H1 (cell line): Measurements from ENCODE around the gene ARF3. TPM values are rescaled to one million over a fixed set of nuclear protein-coding genes. Genes with fewer than 3 reads are reported as not detected.

ENCODE experiments used
- CBX5 ChIP-seq: fragments of 300-800, 300-1000 bp; sonication (generic); IDR thresholded peaks from 2 replicates; pipeline ENCODE4 v1.7.1; 2016; ENCODE audit warnings: antibody characterized with exemption, low read length, low read depth
- polyA plus RNA-seq, 7 experiments: library from polyadenylated mRNA; depleted of rRNA in 3 of 7; stranded (reverse) in 5 of 7; unstranded in 2 of 7; fragments of >200 nt in 5 of 7; fragments of 200-250 nt in 2 of 7; gene quantifications; 1 replicate in 5 of 7; 2 replicates in 1 of 7; 4 replicates in 1 of 7; pipeline versions ENCODE4 v1.2.1 to v1.2.3, GENCODE V29; 2011 to 2013; ENCODE audit warnings: missing spikeins in 2 of 7, mixed read lengths in 2 of 7
- total RNA-seq: library from RNA; stranded (reverse); fragmentation: NEBNext Ultra II Directional; extraction: Animal tissue kit (Norgen Biotek cat#: 25700); gene quantifications from 2 replicates; pipeline ENCODE4 v1.2.1, GENCODE V29; 2021

The ARF3 gene
- total and polyA plus RNA-seq, 2 of the 8 experiments (the other 6 are each of a cell fraction or from before 2014, with no cell fraction given): 231 to 250 TPM

- TF ChIP-seq CBX5: no peak
Measured at GRCh38 chr12:48985475-48985897, 28.2 kb upstream of the ARF3 start (continued).
